Stimulated activated naive CD8-positive, alpha-beta T cell treated with anti-CD3 and anti-CD28 coated beads, Interleukin-15, amount 100 ng/mL, for 72 hours (primary cell): Measurements from ENCODE around the gene LRRC14B.
"Not testable (repeated sequence)": the region's sequence is repeated elsewhere in the genome, so short reads cannot be mapped to it uniquely, and the experiment has no call there.

Experiments used
- ATAC-seq: fragments of 150-1000 bp; cut with Tn5 transposase; 2 replicates; pipeline ENCODE4 v1.10.0; 2021; ENCODE audit warnings: mild to moderate bottlenecking, moderate library complexity
- DNase-seq, 2 donors: peaks; one replicate each; pipeline ENCODE4 v3.0.0; 2021 to 2022
- H3K27ac Mint-ChIP-seq, 2 donors: one replicate each; pipeline ENCODE4 v1.8.0; 2022; ENCODE audit warnings: mild to moderate bottlenecking in 2 of 2, mixed read lengths in 2 of 2, moderate library complexity in 2 of 2
- H3K27me3 Mint-ChIP-seq: one replicate; pipeline ENCODE4 v1.8.0; 2022; ENCODE audit warnings: mixed read lengths
- H3K4me1 Mint-ChIP-seq: one replicate; pipeline ENCODE4 v1.8.0; 2022; ENCODE audit warnings: mild to moderate bottlenecking, mixed read lengths
- H3K4me3 Mint-ChIP-seq, 2 donors: one replicate each; pipeline ENCODE4 v1.8.0; 2022; ENCODE audit warnings: mild to moderate bottlenecking in 2 of 2, mixed read lengths in 2 of 2, moderate library complexity in 1 of 2
- H3K9me3 Mint-ChIP-seq, 2 donors: one replicate each; pipeline ENCODE4 v1.8.0; 2022; ENCODE audit warnings: mixed read lengths in 2 of 2

The LRRC14B gene

GRCh38 chr5:156411-157072 lies 34.8 kb upstream of the LRRC14B start:
- no peak for ATAC-seq
- no peak overlapping the region for H3K4me3 Mint-ChIP-seq
- H3K9me3 Mint-ChIP-seq: no peaks in the 10 kb centered on the region
- H3K4me1 Mint-ChIP-seq: peaks cover 7% of the 10 kb centered on the region
- peak overlapping the region in 1 of 2 donors; percentile 38 for H3K27ac Mint-ChIP-seq
- DNase-seq: no peak
- H3K27me3 Mint-ChIP-seq: peaks cover 32% of the 10 kb centered on the region

- H3K4me1 Mint-ChIP-seq: peaks cover 7% of the 10 kb centered on the region
- DNase-seq (peak in 1 of 2 donors; percentile 4), ATAC-seq (no peak)
- H3K27me3 Mint-ChIP-seq: peaks cover 34% of the 10 kb centered on the region
- H3K9me3 Mint-ChIP-seq: no peaks in the 10 kb centered on the region
- H3K4me3 Mint-ChIP-seq: no peak overlapping the region
- no peak overlapping the region for H3K27ac Mint-ChIP-seq
These were observed 34.1 kb upstream of the LRRC14B start for GRCh38 chr5:157126-157715.

- H3K4me3 Mint-ChIP-seq: no peak overlapping the region
- no peak for ATAC-seq
- no peak overlapping the region for H3K27ac Mint-ChIP-seq
- H3K4me1 Mint-ChIP-seq: peaks cover 7% of the 10 kb centered on the region
- H3K27me3 Mint-ChIP-seq: peaks cover 34% of the 10 kb centered on the region
- H3K9me3 Mint-ChIP-seq: no peaks in the 10 kb centered on the region
- DNase-seq: peak in 1 of 2 donors; percentile 6
These were observed 33.5 kb upstream of the LRRC14B start for GRCh38 chr5:157801-158200.

GRCh38 chr5:158807-159447 lies 32.4 kb upstream of the LRRC14B start:
- no peak overlapping the region for H3K4me3 Mint-ChIP-seq
- H3K27me3 Mint-ChIP-seq: peaks cover 34% of the 10 kb centered on the region
- no peak overlapping the region for H3K27ac Mint-ChIP-seq
- peaks cover 7% of the 10 kb centered on the region for H3K4me1 Mint-ChIP-seq
- ATAC-seq (no peak), DNase-seq (peak in 1 of 2 donors; percentile 5)
- no peaks in the 10 kb centered on the region for H3K9me3 Mint-ChIP-seq

GRCh38 chr5:159448-160172 lies 31.7 kb upstream of the LRRC14B start:
- Mint-ChIP-seq H3K27me3 (peaks cover 34% of the 10 kb centered on the region), H3K27ac (no peak overlapping the region), H3K4me3 (no peak overlapping the region), H3K4me1 (peaks cover 7% of the 10 kb centered on the region), H3K9me3 (peaks cover 0 to 5% of the 10 kb centered on the region in 2 donors)
- peak in 1 of 2 donors; percentile 6 for DNase-seq
- no peak for ATAC-seq

- H3K9me3 Mint-ChIP-seq: peaks cover 0 to 8% of the 10 kb centered on the region in 2 donors
- no peak overlapping the region for H3K4me3 Mint-ChIP-seq
- H3K4me1 Mint-ChIP-seq: peaks cover 7% of the 10 kb centered on the region
- H3K27me3 Mint-ChIP-seq: peaks cover 34% of the 10 kb centered on the region
- H3K27ac Mint-ChIP-seq: no peak overlapping the region
- ATAC-seq (no peak), DNase-seq (no peak)
These were observed 31.2 kb upstream of the LRRC14B start for GRCh38 chr5:160173-160510.

GRCh38 chr5:160921-161802 lies 30.1 kb upstream of the LRRC14B start:
- no peak for DNase-seq
- peaks cover 34% of the 10 kb centered on the region for H3K27me3 Mint-ChIP-seq
- H3K9me3 Mint-ChIP-seq: peaks cover 0 to 8% of the 10 kb centered on the region in 2 donors
- H3K27ac Mint-ChIP-seq: no peak overlapping the region
- H3K4me1 Mint-ChIP-seq: peaks cover 7% of the 10 kb centered on the region
- no peak overlapping the region for H3K4me3 Mint-ChIP-seq
- ATAC-seq: no peak

GRCh38 chr5:161803-162110 lies 29.5 kb upstream of the LRRC14B start:
- Mint-ChIP-seq H3K4me3 (no peak overlapping the region), H3K9me3 (peaks cover 0 to 8% of the 10 kb centered on the region in 2 donors), H3K4me1 (peaks cover 7% of the 10 kb centered on the region), H3K27me3 (peaks cover 34% of the 10 kb centered on the region), H3K27ac (no peak overlapping the region)
- ATAC-seq (no peak), DNase-seq (no peak)

- peaks cover 34% of the 10 kb centered on the region for H3K27me3 Mint-ChIP-seq
- no peak overlapping the region for H3K27ac Mint-ChIP-seq
- ATAC-seq: peak; percentile 18
- peaks cover 0 to 8% of the 10 kb centered on the region in 2 donors for H3K9me3 Mint-ChIP-seq
- H3K4me3 Mint-ChIP-seq: no peak overlapping the region
- H3K4me1 Mint-ChIP-seq: peaks cover 7% of the 10 kb centered on the region
- no peak for DNase-seq
These were observed 29.1 kb upstream of the LRRC14B start for GRCh38 chr5:162190-162564.

GRCh38 chr5:162565-163337 lies 28.5 kb upstream of the LRRC14B start:
- Mint-ChIP-seq H3K4me3 (no peak overlapping the region), H3K9me3 (peaks cover 0 to 8% of the 10 kb centered on the region in 2 donors), H3K27me3 (peaks cover 34% of the 10 kb centered on the region), H3K4me1 (peaks cover 7% of the 10 kb centered on the region), H3K27ac (no peak overlapping the region)
- DNase-seq (no peak), ATAC-seq (peak; percentile 20)

GRCh38 chr5:163338-163620 lies 28.0 kb upstream of the LRRC14B start:
- H3K27ac Mint-ChIP-seq: no peak overlapping the region
- peaks cover 0 to 8% of the 10 kb centered on the region in 2 donors for H3K9me3 Mint-ChIP-seq
- peaks cover 7% of the 10 kb centered on the region for H3K4me1 Mint-ChIP-seq
- H3K27me3 Mint-ChIP-seq: peaks cover 34% of the 10 kb centered on the region
- DNase-seq (no peak), ATAC-seq (no peak)
- no peak overlapping the region for H3K4me3 Mint-ChIP-seq

GRCh38 chr5:163841-164240 lies 27.5 kb upstream of the LRRC14B start:
- no peak for ATAC-seq
- H3K4me3 Mint-ChIP-seq: no peak overlapping the region
- H3K9me3 Mint-ChIP-seq: peaks cover 0 to 8% of the 10 kb centered on the region in 2 donors
- H3K27me3 Mint-ChIP-seq: peaks cover 29% of the 10 kb centered on the region
- H3K27ac Mint-ChIP-seq: no peak overlapping the region
- H3K4me1 Mint-ChIP-seq: peaks cover 7% of the 10 kb centered on the region
- no peak for DNase-seq

GRCh38 chr5:164244-164643 lies 27.1 kb upstream of the LRRC14B start:
- Mint-ChIP-seq H3K27me3 (peaks cover 25% of the 10 kb centered on the region), H3K4me3 (no peak overlapping the region), H3K4me1 (peaks cover 7% of the 10 kb centered on the region), H3K9me3 (peaks cover 0 to 8% of the 10 kb centered on the region in 2 donors), H3K27ac (no peak overlapping the region)
- DNase-seq (no peak), ATAC-seq (no peak)

GRCh38 chr5:164783-165182 lies 26.5 kb upstream of the LRRC14B start:
- H3K27me3 Mint-ChIP-seq: peaks cover 19% of the 10 kb centered on the region

More at GRCh38 chr5:164783-165182, 26.5 kb upstream of the LRRC14B start:
- H3K9me3 Mint-ChIP-seq, H3K4me3 Mint-ChIP-seq, ATAC-seq, H3K4me1 Mint-ChIP-seq, H3K27ac Mint-ChIP-seq, DNase-seq: not testable (repeated sequence)
